NK-92 (cell line): ENCODE data around the gene C19orf47.

Source experiments
- DNase-seq: peaks from one replicate; lab custom pipeline; 2025; ENCODE audit not compliant: unreplicated experiment; lab: John Stamatoyannopoulos, UW

The C19orf47 gene

DNA sequence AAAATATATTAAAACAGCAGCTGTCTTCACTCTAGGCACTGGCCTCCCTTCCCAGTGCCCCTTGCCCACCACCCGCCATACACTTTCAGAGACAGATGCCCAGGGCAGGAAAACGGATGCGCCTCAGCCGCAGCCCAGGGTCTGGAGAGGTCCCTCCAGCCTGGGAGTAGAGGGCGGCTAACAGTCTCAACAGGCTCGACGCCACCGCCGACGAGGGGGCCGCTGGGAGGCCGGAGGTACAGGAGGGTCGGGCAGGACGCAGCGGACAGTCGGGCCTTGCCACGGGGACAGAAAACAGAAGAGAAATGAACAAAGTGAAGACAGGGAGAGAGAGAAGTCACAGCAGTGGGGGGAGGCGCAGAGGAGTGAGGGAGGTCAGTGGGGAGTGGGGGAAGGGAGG, 27.1 kb downstream of the C19orf47 start:
- no peak for DNase-seq

DNA sequence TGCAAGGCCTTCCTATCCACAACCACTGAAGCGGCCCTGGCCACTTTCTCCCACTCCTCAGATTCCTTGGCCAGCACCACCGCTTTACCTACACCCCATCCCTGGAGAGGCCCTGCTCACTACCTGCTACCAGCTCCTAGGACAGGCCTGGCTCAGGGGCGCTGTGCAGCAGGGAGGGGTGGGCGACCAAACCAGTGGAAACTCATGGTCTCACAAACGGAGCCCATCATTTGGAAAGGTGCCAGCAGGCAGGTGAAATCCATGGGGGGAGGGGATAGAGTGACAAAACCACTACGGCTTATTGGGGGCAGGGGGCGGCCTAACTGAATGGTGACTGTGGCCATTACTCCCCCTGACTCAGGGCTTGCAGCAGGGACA, 27.6 kb downstream of the C19orf47 start:
- no peak for DNase-seq

DNA sequence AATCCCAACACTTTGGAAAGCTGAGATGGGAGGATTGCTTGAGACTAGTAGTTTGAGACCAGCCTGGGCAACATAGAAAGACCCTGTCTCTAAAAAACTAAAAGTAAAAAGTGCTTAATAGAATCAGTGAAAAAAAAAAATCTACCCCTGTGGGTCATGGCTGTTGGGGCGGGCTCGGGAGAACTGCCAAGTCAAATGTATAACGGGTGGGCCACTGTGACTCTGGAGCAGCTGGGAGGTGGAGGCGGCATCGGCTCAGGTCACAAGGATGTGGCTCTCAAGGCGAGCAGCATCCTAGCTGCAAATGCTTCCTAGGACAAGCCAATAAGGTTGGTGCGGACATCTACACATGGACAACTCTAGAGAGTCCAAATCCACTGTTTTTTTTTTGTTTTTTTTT, 30.9 kb downstream of the C19orf47 start:
- DNase-seq: no peak

DNA sequence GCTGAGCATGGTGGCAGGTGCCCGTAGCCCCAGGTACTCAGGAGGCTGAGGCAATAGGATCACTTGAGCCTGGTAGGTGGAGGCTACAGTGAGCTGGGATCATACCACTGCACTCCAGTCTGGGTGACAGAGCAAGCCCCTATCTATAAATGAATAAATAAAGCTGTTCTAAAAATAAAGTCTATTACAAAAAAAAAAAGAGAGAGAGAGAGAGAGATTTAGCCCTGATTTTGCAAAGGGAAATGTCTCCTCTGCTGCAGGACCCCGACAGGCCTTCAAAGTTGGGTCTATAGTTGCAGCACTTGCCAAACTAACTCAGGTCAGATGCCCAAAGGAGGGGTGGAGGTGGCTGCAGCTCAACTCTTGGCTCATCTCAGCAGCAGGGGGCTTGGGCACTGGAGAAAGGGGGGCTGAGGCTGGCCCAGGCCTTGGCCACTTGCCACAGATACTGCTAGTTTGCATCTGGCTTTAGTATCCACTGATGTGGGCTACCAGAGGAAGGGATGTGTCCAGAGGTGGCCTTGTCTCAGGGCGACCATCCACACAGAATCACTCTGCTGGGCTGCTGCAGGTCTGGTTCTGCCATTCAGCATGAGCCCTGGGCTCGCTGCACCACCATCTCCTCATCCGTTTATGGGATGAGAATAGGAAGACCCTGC, 32.3 kb downstream of the C19orf47 start:
- DNase-seq: no peak

DNA sequence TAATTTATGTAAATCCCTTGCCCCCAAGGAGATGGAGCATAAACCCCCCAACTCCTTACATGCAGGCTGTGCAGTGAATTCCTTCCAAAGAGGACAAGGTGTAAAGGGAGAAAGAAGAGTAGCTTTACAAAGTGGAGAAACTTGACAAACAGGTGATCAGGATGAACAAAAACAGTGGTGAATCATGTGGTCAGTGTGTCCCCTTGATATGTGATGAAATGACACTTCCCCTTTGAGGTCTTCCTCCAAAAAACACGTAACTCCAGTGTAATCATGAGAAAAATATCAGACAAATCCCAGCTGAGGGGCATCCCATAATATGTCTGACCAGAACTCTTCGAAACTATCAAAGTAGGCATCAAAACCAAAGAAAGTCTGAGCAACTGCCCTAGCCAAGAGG, 33.5 kb downstream of the C19orf47 start:
- no peak for DNase-seq

DNA sequence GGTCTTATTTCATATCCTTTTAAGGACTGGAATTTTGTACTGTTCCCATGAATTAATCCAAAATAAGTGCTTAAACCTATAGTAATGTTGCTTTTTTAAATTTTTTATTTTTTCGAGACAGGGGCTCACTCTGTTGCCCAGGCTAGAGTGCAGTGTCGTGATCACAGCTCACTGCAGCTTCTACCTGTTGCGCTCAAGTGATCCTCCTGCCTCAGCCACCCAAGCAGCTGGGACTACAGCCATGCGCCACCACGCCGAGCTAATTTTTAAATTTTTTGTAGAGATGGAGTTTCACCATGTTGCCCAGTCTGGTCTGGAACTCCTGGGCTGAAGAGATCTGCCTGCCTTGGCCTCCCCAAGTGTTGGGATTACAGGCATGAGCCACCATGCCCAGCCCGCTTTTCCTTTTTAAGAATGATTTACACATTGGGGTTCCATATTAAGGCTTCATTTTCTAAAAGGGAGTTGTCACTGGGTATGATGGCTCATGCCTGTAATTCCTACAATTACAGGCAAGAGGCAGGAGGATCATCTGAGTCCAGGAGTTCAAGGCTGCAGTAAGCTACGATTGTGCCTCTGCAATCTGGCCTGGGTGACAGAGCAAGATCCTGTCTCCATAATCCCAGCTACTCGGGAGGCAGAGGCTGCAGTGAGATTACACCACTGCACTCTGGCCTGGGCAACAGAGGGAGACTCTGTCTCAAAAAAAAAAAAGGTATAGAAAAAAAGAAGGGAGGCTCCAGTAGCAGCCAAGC, 34.8 kb downstream of the C19orf47 start:
- DNase-seq: no peak

DNA sequence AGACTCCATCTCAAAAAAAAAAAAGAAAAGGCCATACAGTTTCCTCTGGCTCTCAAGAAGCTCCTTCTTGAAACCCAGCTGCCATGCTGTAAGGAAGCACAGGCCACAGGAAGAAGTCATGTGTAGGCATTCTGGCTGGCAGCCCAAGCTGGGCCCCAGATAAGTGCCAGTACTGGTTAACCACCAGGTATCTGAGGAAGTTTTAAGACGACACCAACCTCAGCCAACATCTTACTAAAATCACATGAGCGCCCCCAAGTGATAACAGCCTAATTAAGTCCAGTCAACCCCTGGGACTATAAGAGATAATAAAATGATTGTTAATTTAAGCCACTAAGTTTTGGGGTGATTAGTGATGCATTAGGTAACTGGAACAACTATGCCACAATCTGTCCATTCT, 35.7 kb downstream of the C19orf47 start:
- DNase-seq: no peak

DNA sequence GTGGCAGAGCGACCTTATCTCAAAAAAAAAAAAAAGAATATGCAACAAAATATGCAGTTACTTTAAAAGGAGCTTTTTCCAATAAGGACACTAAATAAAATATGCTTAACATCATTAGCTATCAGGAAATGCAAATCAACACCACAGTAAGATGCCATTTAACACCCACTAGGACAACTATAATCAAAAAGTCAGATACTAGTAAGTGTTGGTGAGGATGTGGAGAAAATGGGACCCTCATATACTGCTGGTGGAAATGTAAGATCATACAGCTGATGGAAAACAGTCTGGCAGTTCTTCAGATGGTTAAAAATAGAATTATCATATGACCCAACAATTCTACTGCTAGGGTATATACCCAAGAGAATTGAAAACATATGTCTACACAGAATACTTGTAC, 38.5 kb downstream of the C19orf47 start:
- no peak for DNase-seq

DNA sequence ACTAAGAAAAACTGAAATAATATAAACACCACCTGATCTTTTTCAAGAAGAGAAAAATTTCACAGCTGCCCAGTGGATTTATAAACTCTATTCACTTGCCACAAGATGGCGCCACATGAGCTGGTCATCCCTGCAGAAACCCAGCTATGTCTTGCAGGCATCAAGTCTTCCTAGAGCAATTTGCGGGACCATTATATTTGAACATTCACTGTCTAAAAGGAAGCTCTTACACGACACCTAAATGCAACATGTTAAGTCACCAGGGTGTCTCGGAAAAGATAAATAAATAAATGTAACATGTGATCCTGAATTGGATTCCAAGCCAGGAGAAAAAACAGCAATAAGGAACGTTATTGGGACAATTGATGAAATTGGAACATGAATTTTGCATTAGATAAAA, 42.8 kb downstream of the C19orf47 start:
- no peak for DNase-seq

DNA sequence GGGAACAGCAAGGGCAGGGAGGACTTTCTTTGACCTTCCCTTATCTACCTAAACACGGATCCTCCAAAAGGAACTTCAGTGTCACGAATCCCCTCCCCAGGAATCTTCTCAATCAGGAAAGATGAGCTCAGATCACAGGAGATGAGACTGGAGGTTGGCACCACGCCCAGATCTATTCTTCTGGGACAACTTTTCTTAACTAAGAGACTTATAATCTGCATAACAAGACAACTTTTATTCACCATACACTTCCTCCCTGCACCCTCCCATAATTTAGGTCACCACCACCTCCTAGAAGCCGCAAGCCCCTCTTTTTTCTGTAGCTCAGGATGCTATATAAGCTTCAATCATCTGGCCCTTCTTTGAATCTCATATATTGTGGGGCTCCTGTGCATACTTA, 43.9 kb downstream of the C19orf47 start:
- no peak for DNase-seq

DNA sequence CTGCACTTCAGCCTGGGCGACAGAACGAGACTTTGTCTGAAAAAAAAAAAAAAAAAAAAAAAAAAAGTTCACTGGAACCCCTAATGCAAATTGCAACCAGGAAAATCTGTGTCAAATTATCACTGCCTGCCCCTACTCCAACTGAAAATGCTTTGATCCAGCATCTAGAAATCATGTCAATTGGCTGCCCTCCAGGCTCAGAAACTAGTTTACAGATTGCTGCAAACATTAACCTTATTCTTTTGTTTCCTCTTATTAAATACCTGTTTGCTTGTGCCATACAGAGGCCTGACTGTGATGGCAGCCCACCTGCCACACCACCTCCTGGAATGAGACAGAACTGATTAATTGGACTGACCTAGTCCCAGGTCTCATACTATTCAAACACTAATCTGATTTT, 44.4 kb downstream of the C19orf47 start:
- no peak for DNase-seq

DNA sequence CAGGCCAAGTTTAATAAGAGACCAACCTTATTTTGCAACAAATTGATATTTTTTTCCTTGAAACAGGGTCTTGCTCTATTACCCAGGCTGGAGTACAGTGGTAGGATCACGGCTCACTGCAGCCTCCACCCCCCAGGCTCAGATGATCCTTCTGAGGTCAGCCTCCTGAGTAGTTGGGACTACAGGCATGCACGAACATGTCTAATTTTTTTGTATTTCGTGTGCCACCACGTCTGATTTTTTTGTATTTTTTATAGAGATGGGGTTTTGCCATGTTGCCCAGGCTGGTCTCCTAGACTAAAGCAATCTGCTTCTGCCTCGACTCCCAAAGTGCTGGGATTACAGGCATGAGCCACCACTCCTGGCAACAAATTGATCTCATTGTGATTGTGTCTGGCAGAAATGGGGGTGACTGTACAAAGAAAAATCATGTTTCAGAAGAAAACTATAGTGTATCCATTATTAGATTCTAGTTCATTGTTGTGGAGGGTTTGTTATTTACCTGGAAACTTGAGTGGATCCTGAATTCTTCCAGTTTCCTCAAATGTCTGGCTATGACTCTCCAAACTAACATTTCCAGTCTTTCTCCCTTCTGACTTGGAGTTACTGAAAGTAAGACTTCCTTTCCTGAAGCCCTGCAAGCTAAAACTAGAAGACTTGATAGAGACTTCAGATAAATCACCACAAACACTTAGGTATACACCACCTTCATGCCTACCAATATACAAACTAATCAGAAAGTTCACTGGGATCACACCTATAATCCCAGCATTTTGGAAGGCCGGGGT, 45.8 kb downstream of the C19orf47 start:
- DNase-seq: no peak

DNA sequence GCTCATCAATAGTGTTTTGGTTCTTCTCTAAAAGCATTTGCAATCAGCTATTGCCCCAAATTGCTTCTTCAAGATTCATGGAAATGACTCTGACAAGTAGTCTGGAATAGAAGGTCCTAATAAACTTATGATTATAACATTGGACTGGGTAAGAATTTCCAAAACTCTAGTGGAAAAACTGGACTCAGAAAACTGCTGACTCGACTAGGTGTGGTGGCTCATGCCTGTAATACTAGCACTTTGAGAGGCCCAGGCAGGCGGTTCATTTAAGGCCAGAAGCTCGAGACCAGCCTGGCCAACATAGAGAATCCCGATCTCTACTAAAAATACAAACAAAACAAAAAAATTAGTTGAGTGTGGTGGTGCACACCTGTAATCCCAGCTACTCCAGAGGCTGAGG, 47.5 kb downstream of the C19orf47 start:
- DNase-seq: no peak

DNA sequence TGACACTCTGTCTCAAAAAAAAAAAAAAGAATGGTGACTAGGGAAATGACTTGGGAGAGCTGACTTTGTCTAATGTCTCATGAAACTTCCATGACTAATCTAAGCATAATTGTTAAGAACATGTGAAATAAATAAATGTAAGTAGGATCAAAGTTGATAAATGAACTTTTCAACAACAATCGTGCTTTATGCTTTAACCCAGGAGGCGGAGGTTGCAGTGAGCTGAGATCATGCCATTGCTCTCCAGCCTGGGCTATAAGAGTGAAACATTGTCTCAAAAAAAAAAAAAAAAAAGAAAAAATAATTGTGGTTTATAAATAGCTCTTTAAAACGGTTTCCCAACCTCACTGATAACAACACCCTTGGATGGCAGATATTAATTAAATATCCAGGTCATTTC, 50.2 kb downstream of the C19orf47 start:
- DNase-seq: no peak

DNA sequence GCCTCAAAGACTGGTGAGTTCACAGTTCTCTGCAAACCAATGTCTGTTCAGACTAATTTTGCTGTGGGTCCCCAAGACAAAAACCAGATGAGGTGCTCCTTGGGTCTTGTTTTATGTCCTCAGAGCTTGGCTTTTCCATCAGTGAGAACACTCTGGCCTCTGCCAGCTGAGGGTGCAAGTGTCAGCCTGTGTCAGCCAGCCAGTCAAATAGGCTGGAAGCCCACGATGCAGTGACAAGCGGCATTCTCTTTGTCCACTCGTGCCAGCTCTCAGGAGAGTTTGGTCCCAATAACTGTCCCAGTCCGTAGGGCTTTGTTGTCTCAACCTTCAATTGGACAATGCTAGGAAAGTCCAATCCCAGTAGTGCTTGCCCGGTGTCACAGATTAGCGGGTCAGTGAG, 53.6 kb downstream of the C19orf47 start:
- DNase-seq: no peak

DNA sequence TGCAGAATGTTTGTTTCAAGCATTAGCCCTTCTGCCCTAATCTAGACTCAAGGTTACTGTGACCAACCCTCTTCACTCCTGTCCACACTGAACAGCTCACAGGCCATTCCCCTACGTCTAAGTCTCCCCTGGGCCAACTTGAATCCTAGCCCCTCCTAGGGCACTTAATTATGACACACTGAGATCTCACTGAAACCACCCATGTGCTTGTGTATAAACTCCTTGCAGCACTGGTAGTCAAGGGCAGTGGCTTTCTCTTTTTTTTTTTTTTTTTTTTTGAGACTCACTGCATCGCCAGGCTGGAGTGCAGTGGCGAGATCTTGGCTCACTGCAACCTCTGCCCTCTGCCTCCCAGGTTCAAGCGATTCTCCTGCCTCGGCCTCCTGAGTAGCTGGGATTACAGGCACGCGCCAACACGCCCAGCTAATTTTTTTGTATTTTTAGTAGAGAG, 61.2 kb downstream of the C19orf47 start:
- DNase-seq: no peak

DNA sequence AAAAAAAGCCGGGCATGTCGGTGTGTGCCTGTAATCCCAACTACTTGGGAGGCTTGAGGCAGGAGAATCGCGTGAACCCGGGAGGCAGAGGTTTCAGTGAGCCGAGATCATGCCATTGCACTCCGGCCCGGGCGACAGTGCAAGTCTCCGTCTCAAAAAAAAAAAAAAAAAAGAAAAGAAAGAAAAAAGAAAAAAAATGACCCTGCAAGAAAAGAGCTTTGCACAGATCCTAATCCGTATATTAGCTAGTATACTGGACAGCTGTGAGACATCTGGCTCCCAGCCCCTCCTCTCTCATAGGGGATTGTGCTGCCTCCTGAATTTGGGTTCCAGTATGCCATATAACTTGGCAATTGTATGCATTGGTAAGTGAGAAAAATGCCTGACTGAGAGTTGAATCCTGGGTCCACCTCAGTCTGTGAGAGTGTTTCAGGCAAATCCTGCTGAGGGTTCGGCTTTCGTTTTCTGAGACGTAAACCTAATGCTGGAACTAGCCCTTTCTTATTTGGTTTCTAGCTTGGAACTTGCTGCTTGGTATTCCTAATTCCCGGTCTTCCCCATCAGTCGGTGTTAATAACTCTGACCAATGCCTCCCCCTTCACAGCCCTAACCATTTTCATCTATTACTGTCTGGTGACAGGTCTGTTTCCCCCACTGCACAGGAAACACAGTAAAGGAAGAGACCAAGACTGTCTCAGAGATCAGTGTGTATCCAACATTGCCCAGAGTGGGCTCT, 61.8 kb downstream of the C19orf47 start:
- no peak for DNase-seq

DNA sequence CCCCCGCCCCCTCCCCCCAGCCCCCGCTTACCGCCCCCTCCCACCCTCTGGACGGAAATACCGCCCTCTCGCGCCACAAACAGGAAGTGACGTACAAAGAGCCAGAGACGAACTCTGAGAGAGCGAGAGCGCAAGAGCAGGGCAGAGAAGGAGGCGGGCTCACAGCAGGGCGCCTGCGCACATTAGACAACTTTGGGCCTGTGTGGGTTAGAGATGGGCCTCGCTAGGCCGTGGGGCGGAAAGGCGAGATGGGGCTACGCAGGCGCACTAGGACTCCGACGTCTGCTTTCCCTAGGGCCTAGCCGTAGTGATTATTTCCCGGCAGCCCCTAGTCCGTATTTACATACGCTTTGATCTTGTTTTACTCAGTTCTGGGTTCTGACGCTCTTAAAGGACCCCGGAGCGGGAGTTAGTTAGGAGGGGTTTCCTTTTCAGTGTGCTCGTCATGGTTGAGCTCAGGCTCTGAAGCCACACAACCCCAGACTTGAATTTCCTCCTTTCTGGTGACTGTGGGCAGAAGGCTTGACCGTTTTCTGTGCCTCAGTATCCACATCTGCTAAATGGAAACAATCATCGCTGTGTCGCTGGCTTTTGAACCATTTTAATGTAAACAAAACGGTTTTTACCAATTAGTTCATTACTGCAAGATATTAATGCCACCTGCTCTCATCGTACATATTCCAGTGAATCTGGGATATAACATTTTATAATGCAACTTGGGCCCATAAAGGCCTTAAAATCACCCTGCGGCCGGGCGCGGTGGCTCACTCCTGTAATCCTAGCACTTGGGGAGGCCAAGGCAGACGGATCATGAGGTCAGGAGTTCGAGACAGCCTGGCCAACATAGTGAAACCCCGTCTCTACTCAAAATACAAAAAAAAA, 62.6 kb downstream of the C19orf47 start:
- peak; percentile 86 for DNase-seq

DNA sequence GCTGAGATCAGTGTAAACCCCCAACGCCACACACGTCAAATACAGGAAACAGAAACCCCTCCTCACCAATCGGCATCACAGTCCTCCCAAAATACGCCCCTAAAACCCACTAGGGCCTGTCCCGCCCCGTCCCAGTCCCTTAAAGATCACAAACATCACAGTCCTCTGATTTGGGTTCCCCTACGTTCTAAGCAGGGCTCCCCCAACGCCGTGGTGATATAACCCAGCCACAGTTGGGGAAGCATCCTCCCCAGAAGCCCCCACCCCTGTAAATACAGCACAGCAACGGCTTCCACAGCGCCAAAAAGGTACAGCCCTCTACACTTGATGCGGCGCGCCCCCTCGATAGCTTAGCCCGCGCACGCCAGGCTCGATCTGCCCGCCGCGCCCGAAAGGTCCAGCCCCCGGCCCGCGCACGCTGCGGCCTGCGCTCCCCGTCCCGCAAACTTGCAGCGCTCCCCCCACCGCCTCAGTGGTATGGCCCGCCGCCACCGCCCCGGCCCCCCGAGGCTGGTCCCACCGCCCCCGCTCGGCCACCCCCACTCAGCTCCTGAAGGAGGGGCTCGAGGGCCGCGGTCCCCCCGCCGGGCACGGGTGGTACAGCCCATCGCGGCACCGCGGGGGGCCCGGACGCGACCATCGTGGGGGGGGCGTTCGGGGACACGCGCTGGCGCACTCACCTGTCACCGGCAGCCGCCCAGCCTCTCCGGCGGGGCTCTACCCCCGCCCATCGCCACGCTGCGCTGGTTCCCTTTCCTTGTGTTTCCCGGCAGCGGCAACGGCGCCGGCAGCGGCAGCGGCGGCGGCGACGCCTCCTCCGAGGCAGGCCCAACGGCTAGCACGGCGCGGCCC, 63.5 kb downstream of the C19orf47 start, which contains the start of gene AKT2:
AKT2 (minus strand) TSS at position 845 of the 852 bp plus-strand sequence. CDS start 20,078 bp downstream, outside the sequence.
- peak; percentile 40 for DNase-seq

DNA sequence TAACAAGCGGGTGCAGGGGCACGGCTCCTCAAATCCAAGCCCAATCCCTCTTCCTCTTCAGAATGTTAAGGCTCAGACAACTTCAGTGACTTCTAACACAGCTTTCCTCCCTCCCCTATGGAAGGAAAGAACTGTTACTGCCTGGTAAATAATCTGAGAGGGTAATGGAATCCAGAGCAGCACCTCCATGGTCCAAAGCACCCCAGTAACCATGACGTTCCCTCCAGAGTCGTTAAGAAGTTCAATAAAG, 64.0 kb downstream of the C19orf47 start:
- no peak for DNase-seq
